Breast epithelium (tissue), 4 donors: Measurements from ENCODE around the gene MAP1LC3B. TPM values are rescaled to one million over a fixed set of nuclear protein-coding genes. Genes with fewer than 3 reads are reported as not detected.

Experiments
- DNase-seq, 2 donors: peaks; one replicate each; pipeline ENCODE4 v3.0.0-alpha.2; 2019; ENCODE audit warnings: low spot score in 2 of 2
- H3K27ac ChIP-seq, 2 donors: fragments of 200-600 bp; sonication (generic) in 1 of 2; one replicate each; pipeline ENCODE4 v1.5.1; 2016 to 2019; ENCODE audit warnings: mild to moderate bottlenecking in 1 of 2
- H3K27me3 ChIP-seq, 2 donors: fragments of 200-600 bp; sonication (generic) in 1 of 2; one replicate each; pipeline versions ENCODE4 v1.5.1 to v1.6.0; 2017 to 2019; ENCODE audit warnings: control low read depth in 1 of 2, mild to moderate bottlenecking in 1 of 2
- H3K36me3 ChIP-seq: fragments of 200-600 bp; one replicate; pipeline ENCODE4 v1.5.1; 2019
- H3K4me1 ChIP-seq, 2 donors: fragments of 200-600 bp; sonication (generic); one replicate each; pipeline ENCODE4 v1.5.1; 2016 to 2019; ENCODE audit warnings: control low read depth in 1 of 2
- H3K4me3 ChIP-seq, 3 donors: fragments of 200-600 bp; sonication (generic); 1 replicate in 2 of 3; 2 replicates in 1 of 3; pipeline ENCODE4 v1.5.1; 2016 to 2019; ENCODE audit warnings: mild to moderate bottlenecking in 3 of 3, moderate library complexity in 2 of 3
- H3K9me3 ChIP-seq, 2 donors: fragments of 200-600 bp; sonication (generic) in 1 of 2; one replicate each; pipeline ENCODE4 v1.5.1; 2016 to 2019; ENCODE audit warnings: control low read depth in 1 of 2
- POLR2A ChIP-seq: fragments of 450-650 bp; IDR thresholded peaks from one replicate; pipeline ENCODE4 v1.6.1; 2016; ENCODE audit warnings: antibody characterized with exemption, mild to moderate bottlenecking, moderate library complexity
- POLR2AphosphoS5 ChIP-seq, 3 donors: sonication (generic); formaldehyde crosslinking; IDR thresholded peaks; one replicate each; pipeline ENCODE4 v1.6.1; 2017; ENCODE audit warnings: antibody characterized with exemption in 3 of 3
- intact Hi-C: fragments of 100-400 bp; cut with DNase I; formaldehyde crosslinking; loops from one replicate; pipeline ENCODE4 v1.15.1; 2023; ENCODE audit warnings: low total_unique reads
- total RNA-seq, 3 donors: library from RNA; depleted of rRNA; stranded (reverse); fragments of >200 nt; gene quantifications; one replicate each; pipeline ENCODE4 v1.1.0, GENCODE V29; 2016
- TF ChIP-seq, protein P1 (sequence below), 3 donors: fragments of 450-650 bp; IDR thresholded peaks; one replicate each; pipeline ENCODE4 v1.5.1; 2016 to 2017; ENCODE audit warnings: antibody characterized with exemption in 3 of 3, mild to moderate bottlenecking in 3 of 3, moderate library complexity in 3 of 3

MAP1LC3B gene
- total RNA-seq, 3 donors from 2014 or later, result 58.0 to 72.3 (median 69.1) TPM

DNA sequence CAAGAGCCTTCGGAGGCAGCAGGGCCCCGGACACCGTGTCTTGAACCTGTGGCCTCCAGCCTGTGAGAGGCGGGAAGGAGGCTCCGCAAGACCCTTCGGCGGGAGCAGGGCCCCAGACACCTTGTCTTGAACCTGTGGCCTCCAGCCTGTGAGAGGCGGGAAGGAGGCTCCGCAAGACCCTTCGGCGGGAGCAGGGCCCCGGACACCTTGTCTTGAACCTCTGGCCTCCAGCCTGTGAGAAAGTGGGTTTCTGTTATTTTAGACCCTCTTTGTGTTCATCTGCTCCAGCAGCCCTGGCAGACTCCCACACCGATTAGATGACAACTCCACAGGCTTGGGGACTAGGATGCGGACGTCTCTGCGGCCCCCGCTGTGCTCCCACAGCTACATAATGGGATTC lies 38.5 kb upstream of the MAP1LC3B start:
- Histone ChIP-seq H3K36me3 (no peaks in the 10 kb centered on the region), H3K4me1 (no peaks in the 10 kb centered on the region), H3K27ac (no peak overlapping the region), H3K9me3 (no peaks in the 10 kb centered on the region), H3K27me3 (no peaks in the 10 kb centered on the region), H3K4me3 (no peak overlapping the region)
- intact Hi-C loops, result no loop called here
- TF ChIP-seq, protein P1, sequence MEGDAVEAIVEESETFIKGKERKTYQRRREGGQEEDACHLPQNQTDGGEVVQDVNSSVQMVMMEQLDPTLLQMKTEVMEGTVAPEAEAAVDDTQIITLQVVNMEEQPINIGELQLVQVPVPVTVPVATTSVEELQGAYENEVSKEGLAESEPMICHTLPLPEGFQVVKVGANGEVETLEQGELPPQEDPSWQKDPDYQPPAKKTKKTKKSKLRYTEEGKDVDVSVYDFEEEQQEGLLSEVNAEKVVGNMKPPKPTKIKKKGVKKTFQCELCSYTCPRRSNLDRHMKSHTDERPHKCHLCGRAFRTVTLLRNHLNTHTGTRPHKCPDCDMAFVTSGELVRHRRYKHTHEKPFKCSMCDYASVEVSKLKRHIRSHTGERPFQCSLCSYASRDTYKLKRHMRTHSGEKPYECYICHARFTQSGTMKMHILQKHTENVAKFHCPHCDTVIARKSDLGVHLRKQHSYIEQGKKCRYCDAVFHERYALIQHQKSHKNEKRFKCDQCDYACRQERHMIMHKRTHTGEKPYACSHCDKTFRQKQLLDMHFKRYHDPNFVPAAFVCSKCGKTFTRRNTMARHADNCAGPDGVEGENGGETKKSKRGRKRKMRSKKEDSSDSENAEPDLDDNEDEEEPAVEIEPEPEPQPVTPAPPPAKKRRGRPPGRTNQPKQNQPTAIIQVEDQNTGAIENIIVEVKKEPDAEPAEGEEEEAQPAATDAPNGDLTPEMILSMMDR (IDR thresholded peaks at IDR 0.05), result no peak
- no peak for TF ChIP-seq POLR2AphosphoS5 (IDR thresholded peaks at IDR 0.05)
- TF ChIP-seq POLR2A, result no peak
- no peak for DNase-seq

DNA sequence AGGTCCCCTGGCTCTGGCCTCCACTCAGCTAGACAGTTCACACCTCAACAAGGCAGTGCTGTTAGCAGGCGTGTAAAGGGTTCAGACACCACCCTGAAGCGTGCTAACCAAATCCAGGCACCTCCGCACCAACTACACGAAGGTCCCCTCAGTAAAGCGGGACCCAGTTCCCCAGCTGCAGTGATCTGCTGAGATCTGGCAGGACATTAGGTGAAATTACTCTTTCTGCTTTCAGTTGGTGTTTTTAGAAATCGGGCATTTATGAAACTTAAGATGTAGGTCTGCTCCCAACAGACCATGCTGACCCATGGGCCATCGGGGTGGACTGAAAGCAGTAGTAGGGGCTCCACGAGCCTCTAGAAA lies 35.7 kb upstream of the MAP1LC3B start:
- Histone ChIP-seq H3K9me3 (no peaks in the 10 kb centered on the region), H3K36me3 (no peaks in the 10 kb centered on the region), H3K27me3 (no peaks in the 10 kb centered on the region), H3K27ac (no peak overlapping the region), H3K4me1 (no peaks in the 10 kb centered on the region), H3K4me3 (no peak overlapping the region)
- TF ChIP-seq POLR2AphosphoS5 (IDR thresholded peaks at IDR 0.05) (no peak), POLR2A (no peak)
- TF ChIP-seq, protein P1 (IDR thresholded peaks at IDR 0.05), result no peak
- no peak for DNase-seq
- intact Hi-C loops, result no loop called here

DNA sequence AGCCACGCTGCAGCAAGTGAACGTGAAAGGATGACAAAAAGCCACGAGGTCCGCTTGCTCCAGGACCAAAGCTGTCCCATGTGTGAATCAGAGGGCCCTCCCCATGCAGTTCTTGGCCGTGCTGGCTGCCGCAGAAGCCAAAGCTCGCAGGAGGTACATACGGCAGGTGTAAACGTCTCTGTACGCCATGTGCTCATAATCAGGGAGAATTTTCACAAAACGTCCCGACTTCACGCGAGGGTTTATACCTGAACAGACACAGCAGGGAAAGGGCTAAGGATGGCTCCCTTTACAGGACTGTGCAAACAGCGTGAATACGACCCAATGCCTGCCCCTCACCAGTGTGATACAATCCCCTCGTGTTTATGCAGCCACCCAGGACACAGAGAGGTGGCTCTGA lies 33.9 kb upstream of the MAP1LC3B start:
- DNase-seq, result no peak
- no peaks in the 10 kb centered on the region for H3K4me1 ChIP-seq
- intact Hi-C loops, result no loop called here
- H3K9me3 ChIP-seq, result no peaks in the 10 kb centered on the region
- H3K4me3 ChIP-seq, result no peak overlapping the region
- H3K27me3 ChIP-seq, result no peaks in the 10 kb centered on the region
- TF ChIP-seq, protein P1 (IDR thresholded peaks at IDR 0.05), result no peak
- no peak for TF ChIP-seq POLR2A
- TF ChIP-seq POLR2AphosphoS5 (IDR thresholded peaks at IDR 0.05), result no peak
- no peaks in the 10 kb centered on the region for H3K36me3 ChIP-seq
- H3K27ac ChIP-seq, result no peak overlapping the region

DNA sequence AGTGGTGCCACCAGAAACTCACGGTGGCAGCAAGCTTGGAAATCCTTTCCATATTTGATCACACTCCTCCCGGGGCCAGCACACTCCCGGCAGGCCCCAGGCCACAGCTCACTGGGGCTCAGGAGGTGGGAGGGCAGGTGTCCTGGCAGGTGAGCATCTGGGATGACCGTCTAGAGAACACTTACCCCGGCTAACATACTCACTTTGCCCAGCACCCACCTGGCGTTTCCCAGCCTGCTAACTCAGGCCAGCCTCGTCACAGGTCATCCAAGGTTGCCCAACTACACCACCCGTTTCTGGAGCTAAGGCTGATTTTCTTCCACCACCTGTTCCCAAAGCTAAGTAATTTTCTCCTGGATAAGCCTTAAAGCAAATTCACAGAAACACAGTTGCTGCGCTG lies 33.4 kb upstream of the MAP1LC3B start:
- Histone ChIP-seq H3K27ac (no peak overlapping the region), H3K27me3 (no peaks in the 10 kb centered on the region), H3K9me3 (no peaks in the 10 kb centered on the region), H3K4me3 (no peak overlapping the region), H3K36me3 (no peaks in the 10 kb centered on the region), H3K4me1 (no peaks in the 10 kb centered on the region)
- no peak for DNase-seq
- intact Hi-C loops, result no loop called here
- no peak for TF ChIP-seq POLR2AphosphoS5 (IDR thresholded peaks at IDR 0.05)
- no peak for TF ChIP-seq POLR2A
- TF ChIP-seq, protein P1 (IDR thresholded peaks at IDR 0.05), result no peak

DNA sequence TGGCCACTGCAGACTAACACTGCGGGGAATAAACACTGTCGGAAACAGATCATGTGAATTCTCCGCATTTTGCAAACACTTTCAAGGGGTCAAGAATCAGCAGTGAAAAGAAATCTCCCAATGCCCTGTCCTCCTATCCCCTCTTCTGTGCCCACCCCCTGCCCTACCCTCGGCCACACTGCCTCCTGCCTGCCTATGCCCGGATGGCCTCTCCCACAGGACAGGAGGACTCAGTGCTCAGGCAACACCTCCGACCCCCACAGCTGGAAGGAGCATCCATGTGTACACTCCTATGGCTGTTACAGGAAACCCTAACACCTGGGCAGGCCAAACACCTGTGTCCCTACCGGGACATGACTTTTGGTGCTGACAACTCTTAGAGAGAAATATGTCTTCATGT lies 33.0 kb upstream of the MAP1LC3B start:
- Histone ChIP-seq H3K27ac (no peak overlapping the region), H3K36me3 (no peaks in the 10 kb centered on the region), H3K4me1 (no peaks in the 10 kb centered on the region), H3K4me3 (no peak overlapping the region), H3K27me3 (no peaks in the 10 kb centered on the region), H3K9me3 (no peaks in the 10 kb centered on the region)
- DNase-seq, result no peak
- intact Hi-C loops, result no loop called here
- TF ChIP-seq, protein P1 (IDR thresholded peaks at IDR 0.05), result no peak
- TF ChIP-seq POLR2AphosphoS5 (IDR thresholded peaks at IDR 0.05) (no peak), POLR2A (no peak)
